GM19455 (cell line): ENCODE data around the gene LIMS1.
A peak's percentile ranks its signal among the peaks of the same experiment; 100 is the strongest.

ENCODE experiments used
- ATAC-seq: cut with Tn5 transposase; IDR thresholded peaks from one replicate; pipeline ENCODE4 v1.9.1; 2021; ENCODE audit not compliant: unreplicated experiment

LIMS1 gene

DNA sequence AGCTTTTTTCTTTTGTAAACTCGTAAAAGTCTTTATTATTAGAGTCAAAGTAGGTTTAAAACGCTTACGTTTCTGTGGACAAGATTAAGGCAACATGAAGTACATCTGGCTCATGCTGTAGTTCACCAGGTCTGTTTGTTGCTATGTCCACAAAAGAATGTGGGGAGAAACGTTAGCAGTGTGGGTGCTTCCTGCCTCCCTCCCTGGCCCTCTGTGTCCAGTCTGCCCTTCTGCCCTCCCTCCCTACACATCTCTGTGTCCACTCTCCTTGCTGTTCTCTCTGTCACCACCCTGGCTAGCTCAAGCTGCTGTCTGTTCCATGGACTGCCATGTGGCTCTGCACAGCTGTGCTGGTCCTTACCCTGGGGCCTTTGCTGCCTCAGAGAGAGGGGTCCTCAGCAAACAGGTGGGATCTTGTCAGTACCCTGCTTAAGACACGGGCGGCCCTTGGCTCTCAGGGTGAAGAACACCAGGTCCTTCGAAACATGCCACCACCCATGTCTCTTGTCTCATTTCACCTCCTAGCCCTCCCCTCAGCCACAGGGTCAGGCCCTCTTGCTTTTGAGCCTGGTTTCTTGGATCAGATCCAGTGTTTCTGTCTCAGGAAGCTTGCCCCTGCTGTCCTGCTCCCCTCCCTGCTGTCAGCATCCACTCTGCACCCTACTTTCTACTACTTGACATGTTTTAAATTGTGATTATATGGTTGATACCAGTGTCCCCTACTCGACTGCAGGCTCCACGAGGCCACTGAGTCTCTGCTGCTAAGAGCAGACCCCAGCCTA lies 79.2 kb downstream of the LIMS1 start:
- no peak for ATAC-seq

GRCh38 chr2:108614043-108614545 lies 79.8 kb downstream of the LIMS1 start:
- no peak for ATAC-seq

DNA sequence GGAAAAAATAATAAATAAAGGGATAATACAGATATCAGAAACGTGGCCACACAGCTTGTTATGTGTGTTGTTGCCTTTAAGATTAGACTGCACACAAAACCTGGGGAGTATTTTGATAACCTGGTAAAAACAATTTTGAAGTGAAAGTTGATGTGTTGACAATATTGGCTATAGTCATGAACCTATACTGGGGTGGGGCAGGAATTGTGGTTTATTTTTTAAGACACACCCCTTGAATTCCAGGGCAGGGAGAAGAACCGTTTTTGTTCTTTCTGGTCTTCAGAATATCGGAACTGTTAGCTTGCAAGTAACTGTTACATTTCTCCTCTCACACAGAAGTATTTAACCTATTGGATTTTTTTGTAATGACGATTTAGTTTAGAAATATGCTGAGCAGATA lies 80.4 kb downstream of the LIMS1 start:
- ATAC-seq = no peak

DNA sequence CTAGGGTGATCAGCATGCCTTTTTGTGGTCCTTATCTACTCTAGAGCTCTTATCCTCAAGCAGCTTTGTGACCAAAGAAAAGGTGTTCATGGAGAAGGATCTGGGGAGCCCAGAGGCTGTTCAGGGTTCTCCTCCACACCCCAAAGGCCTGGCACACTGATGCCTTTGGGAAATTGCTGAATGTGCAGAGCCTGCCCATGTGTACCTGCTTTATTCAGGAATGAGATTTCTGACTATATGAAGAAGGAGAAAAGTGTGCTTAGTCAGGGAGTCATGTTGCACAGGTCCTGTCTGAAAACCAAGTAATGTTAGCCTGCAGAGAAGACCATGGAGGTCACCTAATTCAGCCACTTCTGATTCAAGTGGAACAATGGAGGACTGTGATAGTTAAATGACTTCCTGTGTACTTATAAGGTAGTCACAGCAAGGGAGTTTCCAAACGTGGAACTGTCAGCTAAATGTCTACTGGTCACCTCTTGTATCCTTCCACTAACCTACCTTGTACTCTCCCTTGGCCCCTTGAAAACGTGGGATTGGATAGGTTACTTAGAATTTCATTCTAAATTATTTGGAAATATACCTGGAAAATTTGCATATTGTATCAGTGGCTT lies 81.3 kb downstream of the LIMS1 start:
- no peak for ATAC-seq

DNA sequence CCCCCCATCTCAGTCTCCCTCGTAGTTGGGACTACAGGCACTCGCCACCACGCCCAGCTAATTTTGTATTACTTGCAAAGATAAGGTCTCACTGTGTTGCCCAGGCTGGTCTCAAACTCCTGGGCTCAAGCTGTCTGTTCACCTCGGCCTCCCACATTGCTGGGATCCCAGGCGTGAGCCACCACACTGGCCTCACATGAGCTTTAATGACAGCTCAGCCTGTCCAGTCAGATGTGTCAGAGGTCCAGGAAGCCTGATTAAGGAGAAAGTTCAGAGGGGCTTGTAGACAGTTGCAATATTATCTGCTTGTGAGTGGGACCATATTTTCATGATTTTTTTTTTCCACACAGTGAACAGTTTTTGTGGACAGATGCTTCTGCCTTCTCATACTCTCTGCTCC lies 82.0 kb downstream of the LIMS1 start:
- ATAC-seq = no peak

DNA sequence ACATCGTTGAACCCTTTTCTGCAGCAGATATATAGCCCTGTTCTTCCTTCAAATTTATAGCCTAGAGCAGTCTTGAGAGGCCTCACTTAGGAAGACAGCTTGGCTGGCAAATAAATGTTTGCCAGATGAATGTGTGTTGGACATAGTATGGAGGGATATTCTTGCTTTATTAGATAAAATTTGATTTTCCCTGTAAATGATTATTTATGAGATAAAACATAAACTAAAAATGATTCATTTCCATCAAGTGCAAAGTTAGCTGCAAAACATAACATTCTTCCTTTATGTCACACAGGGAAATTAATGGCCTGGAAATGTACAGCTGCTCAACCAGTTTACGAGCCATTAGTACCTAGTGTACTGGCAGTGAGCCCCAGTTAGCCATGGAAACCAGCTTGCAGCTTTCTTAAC lies 82.5 kb downstream of the LIMS1 start:
- no peak for ATAC-seq

DNA sequence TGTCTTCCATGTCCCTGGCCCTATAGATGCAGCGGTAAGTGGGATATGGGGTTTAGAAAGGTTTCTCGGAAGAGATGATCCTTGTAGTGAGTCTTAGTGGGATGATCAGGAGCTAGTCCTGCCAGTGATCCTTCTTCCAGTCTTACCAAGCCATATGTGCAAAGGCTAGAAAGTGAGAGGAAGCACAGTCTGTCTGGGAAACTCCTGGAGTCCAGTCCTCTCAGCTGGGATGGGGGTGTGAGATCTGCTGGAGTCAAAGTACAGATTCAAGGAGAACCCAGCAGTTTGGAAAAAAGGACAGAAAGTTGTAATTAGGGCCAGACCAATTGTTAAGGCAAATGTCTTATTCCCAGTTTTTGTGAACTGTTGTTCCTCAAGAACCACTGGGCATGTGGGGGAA lies 83.3 kb downstream of the LIMS1 start:
- no peak for ATAC-seq

GRCh38 chr2:108619925-108620620 lies 85.8 kb downstream of the LIMS1 start:
- no peak for ATAC-seq

GRCh38 chr2:108620656-108621055 lies 86.4 kb downstream of the LIMS1 start:
- no peak for ATAC-seq

DNA sequence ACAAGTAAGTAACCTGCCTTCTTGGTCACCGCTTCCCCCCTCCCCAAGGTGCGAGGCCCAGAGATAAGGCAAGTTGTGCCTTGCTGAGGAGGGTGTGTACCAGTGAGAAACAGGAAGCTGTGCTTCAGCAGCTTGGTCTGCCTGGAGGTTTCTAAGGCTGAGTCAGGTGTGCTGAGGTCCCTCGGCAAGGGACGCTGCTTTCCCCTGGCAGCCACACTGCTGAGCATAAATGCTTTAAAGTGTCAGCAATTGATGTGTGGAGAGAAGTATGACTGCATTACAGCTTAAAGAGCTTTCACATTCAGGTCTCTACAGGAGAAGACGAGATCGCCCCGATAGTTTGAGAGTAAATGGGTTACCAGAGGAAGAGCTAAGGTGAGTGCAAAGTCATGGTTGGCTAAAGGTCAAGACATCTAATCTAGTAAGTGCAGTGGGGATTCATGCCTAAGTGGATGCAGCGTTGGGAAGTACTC lies 86.9 kb downstream of the LIMS1 start:
- ATAC-seq = peak; percentile 96

DNA sequence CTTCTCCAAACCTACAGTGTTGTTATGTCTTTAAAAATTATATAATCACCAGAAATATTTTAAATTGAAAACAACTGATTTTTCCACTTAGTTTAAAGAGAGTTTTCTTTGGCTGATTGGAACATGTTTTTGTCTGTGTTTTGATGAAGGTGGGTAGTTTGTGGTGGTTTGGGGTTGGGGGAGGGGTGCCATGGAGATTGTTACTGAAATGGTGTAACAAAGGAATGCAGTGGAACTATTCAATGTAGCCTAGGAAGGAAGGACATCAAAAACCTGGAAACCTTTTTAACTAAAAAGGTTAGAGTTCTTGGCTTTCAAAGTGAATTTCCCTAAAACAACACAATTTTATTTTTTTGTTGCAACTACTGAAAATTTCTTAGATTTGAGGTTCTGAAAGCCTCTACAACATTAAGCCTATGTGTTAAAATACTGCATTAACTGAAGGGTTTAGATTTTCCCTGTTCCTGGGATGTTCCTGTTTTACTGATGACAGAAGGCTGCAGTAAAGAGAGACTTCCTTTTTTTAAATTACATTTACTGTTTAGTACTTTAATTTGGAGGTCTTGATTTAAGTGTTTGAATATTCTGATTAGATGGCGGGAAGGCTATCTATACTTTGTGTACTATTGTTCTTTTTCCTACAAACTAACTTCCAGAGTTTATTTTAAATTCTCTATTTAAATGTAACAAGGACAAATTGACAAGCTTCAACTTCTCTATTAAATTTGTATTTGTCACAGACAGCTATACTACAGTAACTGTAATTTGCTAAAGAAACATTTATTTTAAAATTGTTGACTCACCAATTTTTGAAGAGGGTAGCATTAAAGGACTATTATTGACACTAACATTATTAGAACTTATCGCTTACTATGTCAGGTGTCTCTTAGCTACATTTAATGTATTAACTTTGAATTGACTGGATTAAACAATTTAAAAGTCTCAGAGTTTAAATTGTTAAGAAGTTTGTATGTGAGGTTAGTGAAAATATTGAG lies 87.7 kb downstream of the LIMS1 start:
- no peak for ATAC-seq

GRCh38 chr2:108623616-108624015 lies 89.3 kb downstream of the LIMS1 start:
- ATAC-seq = no peak

DNA sequence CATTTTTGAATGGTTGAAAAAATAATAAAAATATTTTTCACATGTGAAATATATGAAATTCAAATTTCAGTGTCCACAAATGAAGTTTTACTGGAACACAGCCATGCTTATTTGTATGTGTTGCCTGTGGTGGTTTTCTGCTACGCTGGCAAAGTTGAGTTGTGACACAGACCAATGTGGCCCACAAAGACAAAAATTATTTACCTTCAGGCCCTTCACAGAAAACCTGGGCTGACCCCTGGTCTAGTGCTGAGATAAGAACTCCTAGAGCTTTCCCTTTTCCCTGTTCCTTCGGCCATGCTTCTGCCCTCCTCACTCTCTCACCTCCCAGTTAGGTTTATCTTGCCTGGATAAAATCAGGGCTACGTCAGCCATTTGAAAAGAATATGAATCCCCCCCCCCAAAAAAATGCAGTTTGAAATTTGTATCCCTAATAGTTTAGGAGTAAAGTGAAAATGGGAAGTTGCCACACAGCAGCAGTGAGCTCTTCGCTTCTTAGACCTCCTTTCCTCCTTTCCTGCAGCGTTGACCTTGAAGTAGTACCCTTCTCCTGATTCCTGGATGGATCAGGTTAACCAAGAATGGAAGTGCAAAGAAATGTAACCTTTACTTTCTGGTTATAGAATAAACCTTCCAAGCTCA lies 91.0 kb downstream of the LIMS1 start:
- ATAC-seq = no peak

GRCh38 chr2:108625828-108626195 lies 91.5 kb downstream of the LIMS1 start:
- no peak for ATAC-seq

- ATAC-seq = no peak
These were observed 92.7 kb downstream of the LIMS1 start for GRCh38 chr2:108626995-108627394.

GRCh38 chr2:108627911-108628567 lies 93.8 kb downstream of the LIMS1 start:
- ATAC-seq = no peak

GRCh38 chr2:108628936-108629335 lies 94.7 kb downstream of the LIMS1 start:
- no peak for ATAC-seq

DNA sequence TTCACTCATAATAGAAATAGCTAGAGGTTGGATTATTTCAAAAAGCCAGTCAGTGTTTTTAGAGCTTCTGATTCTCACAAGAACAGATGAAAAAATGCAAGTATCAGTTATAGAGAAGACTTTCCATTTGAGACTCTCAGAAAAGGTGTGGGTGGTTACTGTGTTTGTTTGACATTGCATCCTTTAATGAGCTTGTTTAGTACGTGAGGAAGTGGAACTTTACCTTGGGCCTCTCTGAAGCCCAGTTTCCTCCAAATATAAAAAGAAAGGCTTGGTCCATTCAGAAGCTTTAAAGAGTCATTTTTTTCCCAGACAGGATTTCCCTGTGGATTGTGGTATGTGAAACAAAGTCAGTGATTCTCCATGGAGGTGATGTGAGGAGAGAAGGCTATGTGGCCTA lies 95.1 kb downstream of the LIMS1 start:
- ATAC-seq = peak; percentile 67

- ATAC-seq = no peak
These were observed 96.5 kb downstream of the LIMS1 start for GRCh38 chr2:108630567-108631405.
